ENCODE results near the gene TRAF3IP3. TPM values are rescaled to one million over a fixed set of nuclear protein-coding genes. Genes with fewer than 3 reads are reported as not detected.

Gene TRAF3IP3
- polyA plus RNA-seq, 3 donors, result 1.2 to 1.9 (median 1.3) TPM

DNA sequence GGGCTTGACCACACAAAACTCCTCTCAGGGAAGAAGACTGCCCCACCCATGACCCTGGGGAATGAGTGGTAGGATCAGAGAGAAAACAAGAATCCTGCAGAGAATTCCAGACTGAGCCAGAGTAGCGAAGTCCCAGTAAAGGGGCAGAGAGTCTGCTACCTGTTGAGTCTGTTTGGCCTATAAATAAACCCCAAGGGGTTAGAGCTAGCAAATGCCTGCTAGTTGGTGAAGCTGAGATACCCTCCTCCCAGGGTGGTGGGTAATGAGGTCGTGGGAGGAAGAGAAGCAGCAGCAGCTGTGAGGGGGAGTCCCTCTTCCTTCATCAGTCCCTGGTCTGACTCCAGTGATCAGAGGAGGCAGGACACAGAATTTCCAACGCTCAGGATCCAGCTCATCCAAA lies 2.5 kb downstream of the TRAF3IP3 start:
- no peak for DNase-seq (ENCODE audit: extremely low read depth in 1 of 11, low read depth in 9 of 11, low spot score in 4 of 11)

DNA sequence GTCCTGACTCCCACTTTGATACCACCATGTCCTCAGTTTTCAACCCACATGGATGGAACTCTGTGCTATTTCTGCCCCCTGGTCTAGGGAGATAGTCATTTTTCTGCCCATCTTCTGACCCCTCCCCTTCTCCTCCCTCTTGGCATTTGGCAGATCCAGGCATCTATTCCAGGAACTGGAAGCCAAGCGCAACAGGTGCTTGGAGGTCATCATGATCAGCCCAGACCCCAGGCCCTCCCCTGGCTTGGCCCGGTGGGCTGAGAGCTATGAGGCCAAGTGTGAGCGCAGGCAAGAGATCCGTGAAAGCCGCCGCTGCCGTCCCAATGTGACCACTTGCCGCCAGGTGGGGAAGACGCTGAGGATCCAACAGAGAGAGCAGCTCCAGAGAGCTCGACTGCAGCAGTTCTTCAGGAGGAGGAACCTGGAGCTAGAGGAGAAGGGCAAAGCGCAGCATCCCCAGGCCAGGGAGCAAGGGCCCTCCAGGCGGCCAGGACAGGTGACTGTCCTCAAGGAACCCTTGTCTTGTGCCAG lies 4.0 kb downstream of the TRAF3IP3 start:
- DNase-seq (ENCODE audit: extremely low read depth in 1 of 11, low read depth in 9 of 11, low spot score in 4 of 11), result no peak

DNA sequence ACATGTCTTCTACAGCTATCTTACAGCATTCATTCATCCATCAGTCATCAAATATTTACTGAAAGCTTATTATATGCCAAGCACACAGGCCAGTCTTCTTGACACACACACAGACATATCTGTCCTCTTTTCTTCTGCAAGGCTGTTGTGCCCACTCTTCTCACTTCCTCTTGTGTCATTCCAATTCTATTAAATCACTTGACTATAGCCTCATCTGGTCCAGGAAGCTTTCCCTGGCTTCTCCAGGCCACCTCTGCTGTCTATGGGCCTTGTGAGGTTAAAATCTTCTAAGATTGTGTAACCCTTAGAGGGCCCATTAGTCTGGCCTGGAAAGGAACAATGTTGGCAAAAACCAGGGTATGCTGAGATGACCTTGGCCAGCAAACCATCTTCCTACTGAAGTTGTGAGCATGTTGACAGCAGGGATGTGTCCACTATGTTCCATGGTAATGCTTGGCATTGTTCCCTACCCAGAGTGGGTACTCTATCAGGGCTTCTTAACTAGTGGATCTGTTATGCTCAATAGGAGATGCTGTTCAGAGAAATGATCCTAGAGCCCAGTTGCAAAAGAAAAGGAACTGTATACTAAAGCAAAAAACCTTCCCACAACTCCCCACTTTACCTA lies 5.3 kb downstream of the TRAF3IP3 start:
- no peak for DNase-seq (ENCODE audit: extremely low read depth in 1 of 11, low read depth in 9 of 11, low spot score in 4 of 11)

DNA sequence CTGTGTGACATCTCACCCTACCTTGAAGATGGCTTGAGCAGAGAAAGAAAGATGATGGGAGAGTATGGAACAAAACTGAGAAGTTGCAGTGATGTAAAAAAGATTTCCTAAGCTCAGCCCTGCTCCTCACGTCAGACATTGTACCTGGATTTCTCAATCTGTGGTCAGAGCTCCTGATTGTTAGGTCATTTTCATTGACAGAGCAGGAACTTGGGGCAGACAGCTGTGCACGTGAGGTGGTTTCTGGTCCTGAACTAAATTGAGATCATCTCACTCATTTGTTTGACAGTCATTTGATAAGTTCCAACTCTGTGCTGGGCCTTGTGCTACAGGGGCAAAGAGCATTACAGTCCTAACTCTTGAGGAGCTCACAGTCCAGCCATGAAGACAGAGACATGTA lies 10.2 kb downstream of the TRAF3IP3 start:
- DNase-seq (ENCODE audit: extremely low read depth in 1 of 11, low read depth in 9 of 11, low spot score in 4 of 11), result no peak

DNA sequence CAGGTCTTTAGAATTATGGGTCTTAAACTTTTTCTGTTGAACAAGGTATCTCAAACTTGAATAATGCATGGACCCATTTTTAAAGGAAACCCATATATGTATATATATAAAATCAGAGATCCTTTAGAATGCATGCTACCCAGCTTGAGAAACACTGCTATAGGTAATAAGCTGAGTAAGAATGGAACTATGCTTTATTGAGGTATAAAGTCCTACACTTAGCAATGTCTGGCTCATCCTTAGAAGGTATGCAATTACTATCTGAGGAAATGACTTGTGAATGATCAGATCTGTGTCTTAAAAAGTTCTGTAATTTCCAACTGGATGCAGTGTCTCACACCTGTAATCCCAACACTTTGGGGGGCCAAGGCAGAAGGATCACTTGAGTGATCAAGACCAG lies 11.2 kb downstream of the TRAF3IP3 start:
- DNase-seq (ENCODE audit: extremely low read depth in 1 of 11, low read depth in 9 of 11, low spot score in 4 of 11), result no peak

DNA sequence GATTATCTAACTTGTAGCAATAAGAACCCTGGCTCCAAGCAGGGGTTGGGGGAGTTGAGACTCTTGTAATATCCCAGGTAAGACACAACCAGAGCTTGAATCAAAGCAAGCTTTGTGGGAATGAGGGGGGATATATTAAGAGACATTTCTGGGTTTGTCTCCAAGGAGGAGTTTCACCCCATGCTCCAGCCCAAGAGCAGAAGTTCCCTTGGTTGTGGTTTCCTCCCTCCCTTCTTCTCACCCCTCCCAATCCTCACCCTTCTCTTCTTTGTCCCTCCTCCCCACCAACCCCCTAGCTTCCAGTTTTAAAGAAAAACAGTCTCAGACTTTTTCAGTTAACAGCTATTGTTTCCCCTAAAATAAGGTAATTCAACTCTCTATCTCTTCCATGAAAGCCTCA lies 11.9 kb downstream of the TRAF3IP3 start:
- no peak for DNase-seq (ENCODE audit: extremely low read depth in 1 of 11, low read depth in 9 of 11, low spot score in 4 of 11)

DNA sequence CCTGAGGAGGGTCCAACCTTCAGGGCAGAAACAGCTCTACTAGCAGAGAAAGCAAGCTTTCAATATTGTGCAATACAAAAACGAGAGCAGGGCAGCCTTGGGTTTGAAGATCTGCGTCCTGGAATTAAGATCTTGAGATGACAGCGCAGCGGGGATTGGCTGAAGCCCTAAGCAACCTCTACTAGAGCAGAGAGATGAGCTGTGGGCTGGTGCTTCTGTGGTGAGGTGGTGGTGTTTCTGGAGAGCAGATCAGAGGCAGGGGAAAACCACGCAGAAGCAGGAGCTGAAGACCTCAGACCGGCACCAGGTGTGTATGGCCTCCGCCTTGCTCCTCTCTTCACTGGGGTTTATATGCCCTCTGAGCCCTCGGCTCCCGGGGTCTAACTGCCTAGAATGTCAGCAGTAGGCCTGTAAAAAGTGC lies 12.5 kb downstream of the TRAF3IP3 start:
- no peak for DNase-seq (ENCODE audit: extremely low read depth in 1 of 11, low read depth in 9 of 11, low spot score in 4 of 11)

DNA sequence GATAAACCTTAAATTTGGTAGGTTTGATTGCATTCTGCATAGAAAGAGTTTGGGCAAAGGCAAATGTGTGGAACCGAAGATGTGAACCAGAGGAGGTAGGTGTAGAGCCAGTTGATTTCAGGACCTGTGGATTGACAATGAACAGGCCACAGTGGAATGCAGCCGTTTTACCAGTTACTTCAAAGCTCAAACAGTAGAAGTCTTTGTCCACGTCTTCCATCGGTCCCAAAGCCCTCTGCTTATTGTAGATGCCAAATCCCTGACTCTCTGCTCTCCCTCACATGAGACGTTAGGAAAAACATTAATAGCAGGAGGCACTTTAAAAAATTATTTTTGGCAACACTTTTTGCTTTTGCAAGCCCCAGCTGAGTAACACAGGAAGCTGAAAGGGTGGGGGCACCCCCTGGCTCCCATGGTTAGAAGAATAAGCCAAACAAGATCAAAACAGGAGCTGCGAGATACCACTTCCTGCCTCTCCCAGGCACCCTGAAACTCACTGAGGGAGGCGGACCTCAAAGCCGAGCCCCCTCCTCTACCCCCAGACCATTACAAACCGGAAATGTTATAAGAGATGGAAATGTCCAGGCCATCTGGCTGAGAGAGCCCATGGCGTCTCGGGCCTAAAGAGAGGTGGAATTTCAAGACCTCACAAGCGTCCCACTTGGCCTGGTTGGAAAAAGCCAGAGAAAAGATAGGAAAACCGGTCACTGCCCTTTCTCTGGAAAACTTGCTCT lies 13.5 kb downstream of the TRAF3IP3 start:
- DNase-seq (ENCODE audit: extremely low read depth in 1 of 11, low read depth in 9 of 11, low spot score in 4 of 11), result peak in 2 of 11 donors; percentile 24

DNA sequence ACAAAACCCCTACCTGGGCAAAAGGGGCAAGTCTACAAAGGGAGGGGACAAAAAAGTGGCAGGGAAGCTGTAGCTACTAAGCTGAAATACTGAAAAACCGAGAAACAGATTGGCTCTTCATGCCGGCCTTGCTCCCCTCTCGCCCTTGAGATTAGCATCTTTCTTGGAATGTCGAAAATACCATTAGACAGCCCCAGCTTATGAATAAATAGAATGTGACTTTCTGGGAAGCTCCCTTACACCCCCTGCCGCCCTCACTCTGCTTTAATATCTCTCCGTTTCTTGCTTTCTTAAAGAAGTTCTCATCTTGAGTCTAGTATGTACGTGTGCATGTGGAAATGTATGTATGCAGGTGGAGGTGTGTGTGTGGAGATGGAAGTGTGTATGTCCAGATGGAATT lies 14.1 kb downstream of the TRAF3IP3 start:
- DNase-seq (ENCODE audit: extremely low read depth in 1 of 11, low read depth in 9 of 11, low spot score in 4 of 11), result no peak

DNA sequence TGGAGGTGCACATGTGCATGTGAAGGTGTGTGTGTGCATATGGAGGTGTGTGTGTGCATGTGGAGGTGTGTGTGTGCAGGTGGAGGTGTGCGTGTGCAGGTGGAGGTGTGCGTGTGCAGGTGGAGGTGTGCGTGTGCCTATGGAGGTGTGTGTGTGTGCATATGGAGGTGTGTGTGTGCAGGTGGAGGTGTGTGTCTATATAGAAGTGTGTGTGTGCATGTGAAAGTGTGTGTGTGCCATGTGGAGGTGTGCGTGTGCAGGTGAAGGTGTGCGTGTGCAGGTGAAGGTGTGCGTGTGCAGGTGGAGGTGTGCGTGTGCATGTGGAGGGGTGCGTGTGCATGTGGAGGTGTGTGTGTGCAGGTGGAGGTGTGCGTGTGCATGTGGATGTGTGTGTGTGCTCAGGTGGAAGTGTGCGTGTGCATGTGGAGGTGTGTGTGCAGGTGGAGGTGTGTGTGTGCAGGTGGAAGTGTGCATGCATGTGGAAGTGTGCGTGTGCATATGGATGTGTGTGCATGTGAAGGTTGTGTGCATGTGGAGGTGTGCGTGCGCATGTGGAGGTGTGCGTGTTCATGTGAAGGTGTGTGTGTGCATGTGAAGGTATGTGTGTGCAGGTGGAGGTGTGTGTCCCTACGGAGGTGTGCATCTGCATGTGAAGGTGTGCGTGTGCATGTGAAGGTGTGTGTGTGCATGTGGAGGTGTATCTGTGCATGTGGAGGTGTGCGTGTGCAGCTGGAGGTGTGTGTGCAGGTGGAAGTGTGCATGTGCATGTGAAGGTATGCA lies 15.0 kb downstream of the TRAF3IP3 start:
- no peak for DNase-seq (ENCODE audit: extremely low read depth in 1 of 11, low read depth in 9 of 11, low spot score in 4 of 11)

DNA sequence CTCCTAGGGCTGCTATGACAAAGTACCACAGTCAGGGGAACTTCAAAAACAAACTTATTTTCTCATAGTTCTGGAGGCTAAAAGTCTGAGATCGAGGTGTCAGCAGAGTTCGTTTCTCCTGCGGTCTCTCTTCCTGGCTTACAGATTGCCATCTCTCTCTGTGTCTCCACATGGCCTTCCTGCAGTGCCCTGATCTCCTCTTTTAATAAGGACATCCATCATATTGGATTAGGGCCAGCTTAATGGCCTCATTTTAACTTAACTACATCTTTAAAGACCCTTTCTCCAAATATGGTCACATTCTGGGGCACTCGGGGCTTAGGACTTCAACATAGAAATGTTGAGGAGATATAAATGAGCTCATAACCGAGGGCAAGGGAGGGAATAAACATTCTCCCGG lies 16.3 kb downstream of the TRAF3IP3 start:
- no peak for DNase-seq (ENCODE audit: extremely low read depth in 1 of 11, low read depth in 9 of 11, low spot score in 4 of 11)

DNA sequence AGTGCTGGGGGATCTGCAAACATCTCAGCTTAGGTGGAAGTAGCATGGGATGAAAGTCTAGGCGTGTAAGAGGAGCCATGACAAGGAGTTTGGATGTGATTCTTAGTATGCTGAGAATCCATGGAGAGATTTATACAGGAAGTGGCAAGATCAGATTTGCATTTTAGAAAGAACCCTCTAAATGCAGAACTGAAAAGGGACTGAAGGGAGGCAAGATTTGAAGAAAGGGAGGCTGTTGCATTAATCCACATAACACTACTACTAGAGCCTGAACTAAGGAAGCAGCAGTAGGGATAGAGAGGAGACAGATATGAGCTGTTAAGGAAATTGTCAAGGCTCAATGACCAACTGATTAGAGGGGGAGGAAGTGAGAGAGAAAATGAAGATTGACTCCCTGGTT lies 18.7 kb downstream of the TRAF3IP3 start:
- no peak for DNase-seq (ENCODE audit: extremely low read depth in 1 of 11, low read depth in 9 of 11, low spot score in 4 of 11)

DNA sequence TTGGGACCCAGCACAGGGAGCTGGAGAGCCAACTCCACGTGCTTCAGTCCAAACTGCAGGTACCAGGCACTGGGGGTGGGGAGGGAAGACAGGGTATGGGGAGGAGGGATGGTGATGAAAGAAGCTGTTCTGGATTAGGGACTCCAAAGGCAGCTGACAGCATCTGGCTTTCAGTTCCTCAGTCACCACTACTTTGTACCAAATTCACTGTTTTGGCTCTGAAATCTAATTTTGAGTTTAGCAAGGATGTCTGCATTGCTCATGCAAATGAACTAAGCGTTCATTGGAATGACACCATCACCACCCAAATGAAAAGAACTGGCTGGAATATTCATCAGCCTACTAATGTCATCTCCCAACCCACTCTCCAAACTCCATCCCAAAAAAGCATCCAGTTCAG lies 19.8 kb downstream of the TRAF3IP3 start:
- no peak for DNase-seq (ENCODE audit: extremely low read depth in 1 of 11, low read depth in 9 of 11, low spot score in 4 of 11)

DNA sequence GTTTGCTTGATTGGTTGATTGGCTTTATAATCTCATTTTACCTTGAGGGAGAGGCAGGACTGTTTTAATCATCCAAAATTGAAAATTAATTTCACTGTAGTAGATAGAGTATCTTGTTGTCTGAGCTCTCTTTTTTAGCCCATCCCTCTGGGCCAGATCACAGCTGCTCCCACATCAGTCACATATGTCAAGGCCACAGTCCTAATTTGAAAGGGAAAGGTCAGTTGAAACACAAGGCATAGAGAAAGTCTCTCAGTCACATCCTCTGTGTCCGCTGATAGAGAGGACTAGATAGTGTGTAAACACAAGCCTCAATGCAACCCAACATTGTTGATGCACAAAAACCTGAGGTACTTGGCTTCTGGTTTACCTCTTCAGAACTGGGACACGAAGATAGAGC lies 21.7 kb downstream of the TRAF3IP3 start:
- no peak for DNase-seq (ENCODE audit: extremely low read depth in 1 of 11, low read depth in 9 of 11, low spot score in 4 of 11)

DNA sequence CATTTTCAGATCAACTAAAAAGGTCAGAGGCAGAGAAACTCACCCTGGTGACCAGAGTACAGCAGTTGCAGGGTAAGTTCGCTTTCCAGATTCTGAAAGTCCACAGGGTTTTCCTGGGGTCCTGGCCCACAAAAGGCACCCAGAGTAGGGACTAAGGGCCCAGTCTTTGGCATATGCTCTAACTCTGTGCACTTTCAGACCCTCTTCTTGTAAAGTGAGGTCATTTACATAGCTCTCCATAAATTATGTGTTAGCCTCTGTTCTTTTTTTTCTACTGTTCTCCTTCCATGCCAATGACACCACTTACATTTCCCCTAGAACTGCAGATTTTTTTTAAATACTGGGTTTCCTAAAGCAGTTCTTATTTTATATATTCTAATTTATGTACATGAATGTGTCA lies 22.2 kb downstream of the TRAF3IP3 start:
- no peak for DNase-seq (ENCODE audit: extremely low read depth in 1 of 11, low read depth in 9 of 11, low spot score in 4 of 11)

DNA sequence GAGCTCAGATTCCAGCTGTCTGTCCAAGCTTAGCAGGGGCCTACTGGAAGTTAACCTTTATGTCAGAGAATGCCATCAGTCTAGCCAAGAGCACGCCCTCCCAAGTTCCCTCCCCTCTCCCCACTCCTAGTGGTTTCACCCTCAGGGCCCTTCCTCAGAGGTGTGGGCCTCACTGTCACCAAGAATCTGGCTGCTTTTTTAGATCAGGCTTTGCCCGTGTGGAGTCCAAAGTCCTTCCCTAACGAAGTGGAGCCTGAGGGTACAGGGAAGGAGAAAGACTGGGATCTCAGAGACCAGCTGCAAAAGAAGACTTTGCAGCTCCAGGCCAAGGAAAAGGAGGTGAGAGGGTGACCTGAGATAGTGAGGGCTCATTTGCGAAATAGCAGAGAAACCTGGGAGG lies 24.4 kb downstream of the TRAF3IP3 start:
- DNase-seq (ENCODE audit: extremely low read depth in 1 of 11, low read depth in 9 of 11, low spot score in 4 of 11), result no peak

DNA sequence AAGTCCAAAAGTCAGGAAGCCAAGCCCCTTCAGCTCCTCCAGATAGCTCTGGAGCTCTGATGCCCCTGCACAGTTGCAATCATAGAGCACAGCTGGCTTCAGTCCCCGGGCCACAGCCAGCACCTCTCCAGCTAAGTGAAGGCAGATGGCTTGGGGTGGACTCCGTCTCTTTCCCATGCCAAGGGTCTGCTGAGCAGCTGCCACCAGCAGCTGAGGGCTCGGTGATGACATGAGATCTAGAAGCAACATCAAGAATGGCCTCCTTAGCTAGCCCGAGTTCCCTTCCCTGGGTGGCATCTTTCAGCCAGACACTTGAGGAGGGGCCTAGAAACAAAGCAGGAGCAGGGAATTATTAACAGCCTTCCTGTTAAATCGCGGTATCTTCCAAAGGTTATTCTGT lies 27.5 kb downstream of the TRAF3IP3 start:
- DNase-seq (ENCODE audit: extremely low read depth in 1 of 11, low read depth in 9 of 11, low spot score in 4 of 11), result no peak

DNA sequence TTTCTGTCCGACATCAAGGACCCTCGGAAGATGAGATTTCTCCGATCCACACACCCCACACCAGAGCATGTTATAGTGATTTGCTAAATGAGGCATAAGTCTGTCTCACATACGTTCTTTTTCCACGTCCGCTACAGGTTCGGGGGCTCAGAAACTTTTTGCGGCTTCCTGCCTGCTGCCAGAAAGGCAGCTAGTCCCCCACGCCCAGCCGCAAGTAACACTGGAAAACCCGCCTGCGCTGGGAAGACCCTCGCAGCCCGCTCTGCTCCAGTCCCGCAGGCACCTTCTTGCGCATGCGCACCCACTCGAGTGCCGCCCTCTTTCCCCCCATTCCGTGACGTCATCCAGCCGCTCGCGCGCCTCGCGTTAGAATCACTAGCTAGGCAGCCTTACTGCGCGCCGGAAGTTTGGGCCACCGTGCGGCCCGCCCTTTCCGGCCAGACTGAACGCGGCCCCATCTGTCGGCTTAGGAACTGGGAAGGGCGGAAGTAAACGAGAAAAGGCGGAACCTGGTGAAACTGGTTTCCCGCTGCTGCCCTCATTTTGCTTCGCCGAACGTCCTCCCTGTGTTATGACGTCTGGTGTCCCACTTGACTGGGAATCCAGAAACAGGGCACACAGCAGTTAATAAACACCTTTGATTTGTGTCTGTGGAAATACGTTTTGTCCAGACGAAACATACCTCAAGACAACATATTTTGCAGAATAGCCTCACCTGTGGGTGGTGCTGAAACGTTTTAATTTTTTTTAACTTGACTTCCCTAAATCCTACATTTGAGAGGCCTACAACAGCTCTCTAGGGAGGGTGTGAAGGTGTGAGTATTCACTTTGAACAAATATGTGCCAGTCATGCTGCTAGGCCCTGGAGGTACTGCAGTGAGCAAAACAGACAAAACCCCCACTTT lies 28.7 kb downstream of the TRAF3IP3 start, which contains the start of gene C1orf74:
TSS of gene C1orf74 (minus strand) at position 295 of the 905 bp plus-strand sequence. CDS start 925 bp downstream, outside the sequence.
- DNase-seq (ENCODE audit: extremely low read depth in 1 of 11, low read depth in 9 of 11, low spot score in 4 of 11), result peak; percentile 95 to 99 (median 98)

DNA sequence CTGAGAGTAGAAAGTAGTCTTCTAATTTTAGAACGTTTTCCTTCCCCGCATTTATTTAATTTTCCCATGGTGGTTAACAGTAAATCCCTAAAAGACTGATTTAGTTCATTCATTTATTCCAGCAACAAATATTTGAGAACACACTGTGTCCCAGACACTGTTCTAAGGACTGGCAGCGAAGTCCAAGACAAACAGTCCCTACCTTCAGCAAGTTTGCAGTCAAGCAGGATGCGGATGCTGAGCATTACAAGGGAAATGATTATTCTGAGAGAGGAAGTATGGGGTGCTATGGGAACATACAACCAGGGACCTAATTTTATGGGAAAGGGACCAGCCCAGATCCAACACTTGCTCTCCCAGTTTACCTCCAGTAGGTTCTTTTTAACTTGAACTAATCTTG lies 29.7 kb downstream of the TRAF3IP3 start:
- no peak for DNase-seq (ENCODE audit: extremely low read depth in 1 of 11, low read depth in 9 of 11, low spot score in 4 of 11)

Data from renal cortex interstitium (tissue), 11 donors.